Testis (tissue), 3 donors: ENCODE results near the gene PDE8B. TPM values are rescaled to one million over a fixed set of nuclear protein-coding genes. Genes with fewer than 3 reads are reported as not detected.
A peak's percentile ranks its signal among the peaks of the same experiment; 100 is the strongest.
"Not testable (repeated sequence)": the region's sequence is repeated elsewhere in the genome, so short reads cannot be mapped to it uniquely, and the experiment has no call there.

Experiments
- DNase-seq: peaks from one replicate; pipeline ENCODE4 v3.0.0-alpha.2; 2019
- H3K27ac ChIP-seq, 2 donors: fragments of 200-600 bp; sonication (generic); one replicate each; pipeline ENCODE4 v1.5.1; 2019
- H3K27me3 ChIP-seq: fragments of 200-600 bp; sonication (generic); one replicate; pipeline ENCODE4 v1.5.1; 2019
- H3K36me3 ChIP-seq: fragments of 200-600 bp; sonication (generic); one replicate; pipeline ENCODE4 v1.5.1; 2017; ENCODE audit warnings: low read depth; ENCODE audit errors: missing control alignments
- H3K4me1 ChIP-seq: fragments of 200-600 bp; sonication (generic); one replicate; pipeline ENCODE4 v1.5.1; 2019
- H3K4me3 ChIP-seq, 2 donors: fragments of 200-600 bp; sonication (generic); one replicate each; pipeline ENCODE4 v1.5.1; 2017 to 2019
- H3K9me3 ChIP-seq: fragments of 200-600 bp; sonication (generic); one replicate; pipeline ENCODE4 v1.5.1; 2017
- CTCF ChIP-seq, 3 experiments: fragments of 450-650 bp in 2 of 3; fragments of 200-600 bp in 1 of 3; sonication (generic) in 1 of 3; IDR thresholded peaks; one replicate each; pipeline ENCODE4 v1.5.1; 2016 to 2019; ENCODE audit warnings: antibody characterized with exemption in 3 of 3, mild to moderate bottlenecking in 2 of 3, moderate library complexity in 1 of 3
- POLR2A ChIP-seq: fragments of 450-650 bp; IDR thresholded peaks from one replicate; pipeline ENCODE4 v1.6.1; 2017; ENCODE audit warnings: antibody characterized with exemption, mild to moderate bottlenecking, moderate library complexity
- whole genome bisulfite sequencing, 2 donors: methylation state at CpG; one replicate each; pipeline ENCODE4 v1.1.5; 2018; 5-methylcytosine and 5-hydroxymethylcytosine counted together
- intact Hi-C: fragments of 100-400 bp; cut with DNase I; formaldehyde crosslinking; loops from one replicate; pipeline ENCODE4 v1.15.1; 2023; ENCODE audit warnings: low total_unique reads
- polyA plus RNA-seq: library from polyadenylated mRNA; stranded (reverse); fragments of 350-450 nt; fragmentation: Illumina TruSeq; extraction: RNeasy Lipid Tissue Mini Kit (QIAGEN cat#74804); gene quantifications from one replicate; pipeline ENCODE4 v1.2.3, GENCODE V29; 2014; ENCODE audit warnings: low read depth, low replicate concordance; ENCODE audit not compliant: insufficient read depth
- total RNA-seq, 2 donors: library from RNA; depleted of rRNA; stranded (reverse); fragments of >200 nt; gene quantifications; one replicate each; pipeline ENCODE4 v1.2.3, GENCODE V29; 2016

Gene PDE8B
- total and polyA plus RNA-seq, 3 donors from 2014 or later = 2.0 to 7.2 (median 5.8) TPM

DNA sequence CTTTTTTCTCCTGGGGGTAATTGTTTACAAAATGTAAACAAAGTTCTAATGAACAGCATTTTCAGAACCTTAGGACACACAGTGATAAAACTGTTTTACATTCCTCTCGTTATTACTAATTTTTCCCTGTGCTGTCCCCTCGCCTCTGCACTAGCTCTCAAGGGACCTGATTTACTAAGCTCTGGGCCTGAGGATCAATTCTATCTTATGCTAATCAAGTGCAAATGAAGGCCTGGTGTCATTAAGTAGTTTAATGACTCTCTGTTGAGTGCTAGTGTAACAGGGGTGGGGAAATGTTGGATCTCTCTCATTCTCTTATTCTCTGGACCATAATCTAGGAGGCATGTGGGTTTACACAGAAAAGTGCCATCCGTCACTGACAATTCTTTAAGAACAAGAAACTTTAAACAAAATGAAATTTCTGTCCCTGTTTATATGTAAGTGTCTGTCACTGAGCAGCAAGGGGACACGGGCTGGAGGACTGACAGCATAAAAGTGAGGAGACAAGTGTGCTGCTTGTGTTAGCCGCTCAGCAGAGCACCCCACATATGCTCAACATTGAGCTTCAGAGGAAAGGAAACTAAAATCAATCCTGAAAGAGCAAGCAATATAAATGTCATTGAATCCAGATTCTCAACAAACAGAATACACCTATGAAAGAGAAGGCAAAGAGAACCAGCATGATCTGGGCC, 166.3 kb downstream of the PDE8B start:
- no peak for DNase-seq
- H3K4me3 ChIP-seq = no peak overlapping the region
- no peak overlapping the region for H3K27ac ChIP-seq
- H3K27me3 ChIP-seq = no peaks in the 10 kb centered on the region
- H3K4me1 ChIP-seq = no peaks in the 10 kb centered on the region
- intact Hi-C loops = no loop called here
- TF ChIP-seq CTCF (IDR thresholded peaks at IDR 0.05) (no peak), POLR2A (no peak)
- WGBS, 2 donors = 73 to 87% methylated on average over 5 of the region's 5 CpGs
- no peaks in the 10 kb centered on the region for H3K9me3 ChIP-seq
- no peaks in the 10 kb centered on the region for H3K36me3 ChIP-seq

DNA sequence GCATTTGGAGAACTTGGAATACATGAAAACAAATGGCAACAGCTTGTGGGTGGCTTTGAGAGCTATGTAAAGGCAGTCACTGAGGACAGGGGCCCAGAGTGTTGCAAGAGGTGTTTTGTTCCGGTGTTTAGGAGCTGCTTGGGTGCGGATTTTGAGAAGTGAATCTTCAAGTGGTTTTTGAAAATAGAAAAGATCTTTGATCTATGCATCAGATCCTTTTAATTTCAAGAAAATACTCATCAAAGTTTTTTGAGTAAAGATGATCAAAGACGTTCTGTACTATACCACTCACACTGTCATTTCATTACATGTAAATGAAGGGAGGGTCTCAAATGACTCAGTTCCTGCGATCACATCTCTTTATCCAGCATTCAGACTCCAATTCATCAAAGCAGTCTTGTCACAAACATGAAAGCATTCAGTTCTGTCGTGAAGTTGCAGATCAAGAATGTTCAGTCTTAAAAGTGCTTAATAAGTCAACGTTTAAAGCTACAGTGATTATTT, 169.1 kb downstream of the PDE8B start:
- TF ChIP-seq POLR2A = no peak
- TF ChIP-seq CTCF (IDR thresholded peaks at IDR 0.05) = no peak
- WGBS, 2 donors = 74 to 78% methylated on average over 6 of the region's 6 CpGs

GRCh38 chr5:77380636-77381035, 170.2 kb downstream of the PDE8B start:
- intact Hi-C loops = no loop called here
- H3K27ac ChIP-seq = no peak overlapping the region
- H3K4me3 ChIP-seq = no peak overlapping the region
- 74 to 75% methylated on average over 4 of the region's 4 CpGs for WGBS, 2 donors
- H3K36me3 ChIP-seq = no peaks in the 10 kb centered on the region
- no peaks in the 10 kb centered on the region for H3K27me3 ChIP-seq
- no peak for DNase-seq
- no peaks in the 10 kb centered on the region for H3K4me1 ChIP-seq
- H3K9me3 ChIP-seq = no peaks in the 10 kb centered on the region
- TF ChIP-seq POLR2A = no peak
- no peak for TF ChIP-seq CTCF (IDR thresholded peaks at IDR 0.05)

More for the DNA sequence above, 169.1 kb downstream of the PDE8B start:
- H3K9me3 ChIP-seq = no peaks in the 10 kb centered on the region
- no peaks in the 10 kb centered on the region for H3K27me3 ChIP-seq
- H3K27ac ChIP-seq = no peak overlapping the region
- H3K4me3 ChIP-seq = no peak overlapping the region
- intact Hi-C loops = no loop called here
- H3K36me3 ChIP-seq = no peaks in the 10 kb centered on the region
- H3K4me1 ChIP-seq = no peaks in the 10 kb centered on the region
- no peak for DNase-seq

DNA sequence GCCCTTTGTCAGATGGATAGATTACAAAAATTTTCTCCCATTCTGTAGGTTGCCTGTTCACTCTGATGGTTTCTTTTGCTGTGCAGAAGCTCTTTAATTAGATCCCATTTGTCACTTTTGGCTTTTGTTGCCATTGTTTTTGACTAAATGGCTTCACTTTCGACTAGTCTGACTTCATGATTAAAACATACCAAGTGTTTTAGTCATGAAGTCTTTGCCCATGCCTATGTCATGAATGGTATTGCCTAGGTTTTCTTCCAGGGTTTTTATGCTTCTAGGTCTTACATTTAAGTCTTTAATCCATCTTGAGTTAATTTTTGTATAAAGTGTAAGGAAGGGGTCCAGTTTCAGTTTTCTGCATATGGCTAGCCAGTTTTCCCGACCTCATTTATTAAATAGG, 172.9 kb downstream of the PDE8B start:
- H3K27me3 ChIP-seq, DNase-seq, H3K4me1 ChIP-seq, H3K4me3 ChIP-seq, H3K9me3 ChIP-seq, H3K27ac ChIP-seq, H3K36me3 ChIP-seq, intact Hi-C loops: not testable (repeated sequence)
- 93 to 100% methylated on average over 2 of the region's 2 CpGs for WGBS, 2 donors

GRCh38 chr5:77386340-77386739, 175.9 kb downstream of the PDE8B start:
- H3K4me1 ChIP-seq, DNase-seq, H3K27me3 ChIP-seq, H3K36me3 ChIP-seq, intact Hi-C loops, H3K9me3 ChIP-seq, H3K27ac ChIP-seq, H3K4me3 ChIP-seq: not testable (repeated sequence)
- WGBS, 2 donors = 100% methylated on average over 1 of the region's 1 CpG

DNA sequence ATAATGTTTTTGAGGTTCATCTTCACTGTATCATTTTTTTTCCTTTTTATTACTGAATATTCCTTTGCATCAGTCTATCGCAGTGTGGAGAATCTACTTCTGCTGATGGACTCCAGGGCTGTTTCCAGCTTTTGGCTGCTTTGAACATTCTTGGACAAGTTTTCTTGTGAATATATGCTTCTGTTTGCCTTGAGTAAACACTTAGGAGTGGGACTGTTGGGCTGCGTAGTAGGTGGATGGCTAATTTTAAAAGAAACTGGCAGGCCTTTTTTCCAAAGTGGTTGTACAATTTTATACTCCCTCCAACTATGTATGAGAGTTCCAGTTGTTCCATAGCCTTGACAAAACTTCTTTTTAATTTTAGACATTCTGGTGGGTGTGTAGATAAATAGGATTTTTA, 179.3 kb downstream of the PDE8B start:
- WGBS, 2 donors = 49 to 62% methylated on average over 2 of the region's 2 CpGs
- DNase-seq = no peak
- H3K27me3 ChIP-seq = no peaks in the 10 kb centered on the region
- H3K4me3 ChIP-seq = no peak overlapping the region
- H3K9me3 ChIP-seq = no peaks in the 10 kb centered on the region
- H3K36me3 ChIP-seq = no peaks in the 10 kb centered on the region
- intact Hi-C loops = no loop called here
- TF ChIP-seq POLR2A = no peak
- no peak for TF ChIP-seq CTCF (IDR thresholded peaks at IDR 0.05)
- peaks cover 4% of the 10 kb centered on the region for H3K4me1 ChIP-seq
- peak overlapping the region in 1 of 2 donors; percentile 19 for H3K27ac ChIP-seq
